ENCODE data around the gene KNTC1.

- TF ChIP-seq CTCF (IDR thresholded peaks at IDR 0.05; ENCODE audit: insufficient read depth, low read length) (no peak), POLR2AphosphoS5 (IDR thresholded peaks at IDR 0.05; ENCODE audit: low read depth) (no peak), REST (IDR thresholded peaks at IDR 0.05; ENCODE audit: insufficient replicate concordance, low read depth) (no peak), GABPA (IDR thresholded peaks at IDR 0.05; ENCODE audit: low read depth) (no peak)
Measured at GRCh38 chr12:122547330-122547729, 20.3 kb downstream of the KNTC1 start.

Data from HL-60 (cell line).